A549 (cell line): ENCODE data around the gene YBX1. TPM values are rescaled to one million over a fixed set of nuclear protein-coding genes. Genes with fewer than 3 reads are reported as not detected.

Source experiments
- ATAC-seq, 2 experiments: fragments of 200-7000 bp in 1 of 2; fragments of >200 bp in 1 of 2; cut with Nextera tagmentation in 1 of 2; cut with Tn5 transposase in 1 of 2; 3 replicates each; pipeline versions ENCODE4 v1.8.0 to v1.9.1; 2018 to 2020; ENCODE audit warnings: mild to moderate bottlenecking in 1 of 2, moderate library complexity in 1 of 2
- CTCF ChIA-PET: fragments of 300-600 bp; sonication (Branson Sonifier 250); formaldehyde crosslinking; extraction: SDS; loops from one replicate; lab custom pipeline; 2021; ENCODE audit warnings: antibody characterized with exemption, inconsistent platforms; lab: Yijun Ruan, JAX
- POLR2A ChIA-PET: fragments of 350-600 bp; formaldehyde crosslinking; extraction: SDS; loops from one replicate; lab custom pipeline; 2021; ENCODE audit warnings: antibody characterized with exemption, inconsistent platforms; lab: Yijun Ruan, JAX
- DNase-seq, 2 experiments: peaks; one replicate each; pipeline versions ENCODE4 v3.0.0 to v3.0.0-alpha.2; 2011 to 2016; ENCODE audit warnings: low read depth in 1 of 2, low spot score in 1 of 2
- FAIRE-seq: peaks from 2 replicates; lab custom pipeline; 2011; peaks lifted over from hg19 to GRCh38; lab: Jason Lieb, UNC
- H3K27ac ChIP-seq, 2 experiments: fragments of >200 bp; sonication (Bioruptor Twin); formaldehyde crosslinking; 3 replicates each; pipeline ENCODE4 v1.5.1; 2016 to 2017
- H3K4me1 ChIP-seq: fragments of >200 bp; sonication (Bioruptor Twin); formaldehyde crosslinking; 3 replicates; pipeline ENCODE4 v1.6.1; 2016
- H3K4me2 ChIP-seq: fragments of >200 bp; sonication (Bioruptor Twin); formaldehyde crosslinking; 3 replicates; pipeline ENCODE4 v1.6.1; 2016
- H3K4me3 ChIP-seq: fragments of >200 bp; sonication (Bioruptor Twin); formaldehyde crosslinking; 3 replicates; pipeline ENCODE4 v1.5.1; 2016
- H3K9me3 ChIP-seq: fragments of >200 bp; sonication (Bioruptor Twin); formaldehyde crosslinking; 3 replicates; pipeline ENCODE4 v1.6.1; 2016
- BCL3 ChIP-seq: fragments of >200 bp; sonication (Bioruptor Twin); formaldehyde crosslinking; IDR thresholded peaks from 3 replicates; pipeline ENCODE4 v1.6.1; 2016
- CBX2 ChIP-seq: fragments of 200-600 bp; sonication (generic); IDR thresholded peaks from 2 replicates; pipeline ENCODE4 v1.6.1; 2016; ENCODE audit warnings: low read depth, mild to moderate bottlenecking, borderline replicate concordance
- CBX8 ChIP-seq: fragments of 200-600 bp; sonication (generic); IDR thresholded peaks from 2 replicates; pipeline ENCODE4 v1.6.1; 2016
- CEBPB ChIP-seq, 2 experiments: fragments of >200 bp in 1 of 2; sonication (Bioruptor Twin) in 1 of 2; formaldehyde crosslinking in 1 of 2; IDR thresholded peaks; 2 replicates each; pipeline ENCODE4 v1.6.1; 2012 to 2016
- CHD2 ChIP-seq: fragments of 150-350 bp; IDR thresholded peaks from 2 replicates; pipeline ENCODE4 v1.6.1; 2014; ENCODE audit warnings: low read length; ENCODE audit not compliant: partially characterized antibody
- CHD4 ChIP-seq: fragments of 200-600 bp; sonication (generic); IDR thresholded peaks from 2 replicates; pipeline ENCODE4 v1.6.1; 2016; ENCODE audit warnings: antibody characterized with exemption, mild to moderate bottlenecking, borderline replicate concordance
- CTCF ChIP-seq: fragments of >200 bp; sonication (Bioruptor Twin); formaldehyde crosslinking; IDR thresholded peaks from 3 replicates; pipeline ENCODE4 v1.5.1; 2016
- ELK1 ChIP-seq: fragments of 150-350 bp; IDR thresholded peaks from 2 replicates; pipeline ENCODE4 v1.6.1; 2014; ENCODE audit warnings: low read depth, mild to moderate bottlenecking, low read length
- FOSB ChIP-seq: fragments of 250-450 bp; sonication (Bioruptor Pico); IDR thresholded peaks from 2 replicates; pipeline ENCODE4 v1.5.0; 2020; ENCODE audit warnings: mild to moderate bottlenecking, moderate library complexity
- FOSL2 ChIP-seq, 2 experiments: fragments of 450-650 bp in 1 of 2; fragments of >200 bp in 1 of 2; sonication (Bioruptor Twin) in 1 of 2; formaldehyde crosslinking; IDR thresholded peaks; 2 replicates each; pipeline versions ENCODE4 v1.5.0 to v1.6.1; 2016 to 2020; ENCODE audit warnings: mild to moderate bottlenecking in 1 of 2, moderate library complexity in 1 of 2
- FOXS1 ChIP-seq: fragments of 250-450 bp; sonication (Bioruptor Pico); IDR thresholded peaks from 2 replicates; pipeline ENCODE4 v1.5.0; 2020; ENCODE audit warnings: mild to moderate bottlenecking, moderate library complexity
- HDAC2 ChIP-seq: fragments of 200-600 bp; sonication (generic); IDR thresholded peaks from 2 replicates; pipeline ENCODE4 v1.6.1; 2016
- HES2 ChIP-seq: fragments of >200 bp; sonication (Bioruptor Twin); formaldehyde crosslinking; IDR thresholded peaks from 2 replicates; pipeline ENCODE4 v1.6.1; 2016
- HEYL ChIP-seq: fragments of 250-450 bp; sonication (Bioruptor Pico); IDR thresholded peaks from 2 replicates; pipeline ENCODE4 v1.8.0; 2021; ENCODE audit warnings: mild to moderate bottlenecking, moderate library complexity
- HOXB13 ChIP-seq: fragments of 250-450 bp; sonication (Bioruptor Pico); IDR thresholded peaks from 2 replicates; pipeline ENCODE4 v1.5.0; 2020; ENCODE audit warnings: low read depth, mild to moderate bottlenecking, moderate library complexity
- HOXB5 ChIP-seq: fragments of 250-450 bp; sonication (Bioruptor Pico); IDR thresholded peaks from 2 replicates; pipeline ENCODE4 v1.5.0; 2020; ENCODE audit warnings: mild to moderate bottlenecking, moderate library complexity
- JUNB ChIP-seq: fragments of >200 bp; sonication (Bioruptor Twin); formaldehyde crosslinking; IDR thresholded peaks from 2 replicates; pipeline ENCODE4 v1.6.1; 2016
- MAX ChIP-seq: IDR thresholded peaks from 2 replicates; pipeline ENCODE4 v1.6.1; 2012
- NFE2L2 ChIP-seq: fragments of 150-350 bp; conservative IDR thresholded peaks from 2 replicates; pipeline ENCODE4 v1.6.1; 2014; ENCODE audit warnings: low read length
- NPAS2 ChIP-seq: fragments of 250-450 bp; sonication (Bioruptor Pico); IDR thresholded peaks from 2 replicates; pipeline ENCODE4 v1.8.0; 2022; ENCODE audit warnings: mild to moderate bottlenecking, moderate library complexity, borderline replicate concordance
- PBX3 ChIP-seq: IDR thresholded peaks from 2 replicates; pipeline ENCODE4 v1.6.1; 2012
- SREBF2 ChIP-seq: fragments of 450-650 bp; IDR thresholded peaks from 2 replicates; pipeline ENCODE4 v1.6.1; 2014; ENCODE audit warnings: mild to moderate bottlenecking, moderate library complexity
- TFCP2L1 ChIP-seq: fragments of 250-450 bp; sonication (Bioruptor Pico); IDR thresholded peaks from 2 replicates; pipeline ENCODE4 v1.5.0; 2021; ENCODE audit warnings: mild to moderate bottlenecking
- USF2 ChIP-seq: fragments of 450-650 bp; IDR thresholded peaks from 2 replicates; pipeline ENCODE4 v1.6.1; 2014; ENCODE audit warnings: antibody characterized with exemption
- WGBS: methylation state at CpG from one replicate; pipeline ENCODE4 v1.1.6; 2017; ENCODE audit errors: missing lambda C conversion rate; 5-methylcytosine and 5-hydroxymethylcytosine counted together
- polyA plus RNA-seq, 4 experiments: library from polyadenylated mRNA; depleted of rRNA in 3 of 4; stranded (reverse); fragments of >200 nt; fragmentation: RNase III in 1 of 4; extraction: RNeasy Plus Mini Kit Qiagen cat#74134 plus additional on column Dnase treatment in 1 of 4; gene quantifications; 2 replicates in 3 of 4; 3 replicates in 1 of 4; pipeline ENCODE4 v1.2.3, GENCODE V29; 2011 to 2017

The YBX1 gene
- polyA plus RNA-seq, 2 of the 4 experiments (the other 2 are of a cell fraction) = 488 to 747 TPM

GRCh38 chr1:42734201-42735035 lies 52.2 kb downstream of the YBX1 start:
- Histone ChIP-seq H3K9me3 (no peaks in the 10 kb centered on the region), H3K4me2 (no peak overlapping the region), H3K4me1 (0 out of 3 replicates have a peak, but pooled peaks cover 3% of the 10 kb centered on the region), H3K27ac (no peak overlapping the region), H3K4me3 (no peak overlapping the region)
- ChIA-PET CTCF (interaction anchor here (1.3 kb wide), 1 partner anchor 12 kb away, joined by 3 read pairs; no protein-coding TSS in a partner anchor), POLR2A (interaction anchor here (1.0 kb wide), 1 partner anchor 52 kb away, joined by 3 read pairs; the partner anchor contains the start of gene YBX1)
- DNase-seq (no peak), ATAC-seq (no peak), FAIRE-seq (no peak)
- 77% methylated on average over 7 of the region's 7 CpGs for WGBS
- TF ChIP-seq CEBPB (IDR thresholded peaks at IDR 0.05) = no peak

- POLR2A ChIA-PET = no interaction called here
- DNase-seq = no peak
- FAIRE-seq = no peak
- H3K4me1 ChIP-seq = 0 out of 3 replicates have a peak, but pooled peaks cover 3% of the 10 kb centered on the region
- no peak overlapping the region for H3K4me3 ChIP-seq
- WGBS = 78% methylated on average over 4 of the region's 11 CpGs
- H3K9me3 ChIP-seq = no peaks in the 10 kb centered on the region
- H3K4me2 ChIP-seq = no peak overlapping the region
- CTCF ChIA-PET = interaction anchor here (1.3 to 2.3 kb wide), 2 partner anchors 10 to 12 kb away, joined by 3 to 11 read pairs; no protein-coding TSS in a partner anchor
- no peak overlapping the region for H3K27ac ChIP-seq
- no peak for ATAC-seq
- no peak for TF ChIP-seq CHD2
- TF ChIP-seq TFCP2L1 (CRISPR knock-in tag) = no peak
- no peak for TF ChIP-seq CBX8
- TF ChIP-seq FOSL2 (IDR thresholded peaks at IDR 0.05) = no peak
- TF ChIP-seq FOSL2 (CRISPR knock-in tag; IDR thresholded peaks at IDR 0.05) = no peak
- TF ChIP-seq USF2 = no peak
These were observed 52.8 kb downstream of the YBX1 start for GRCh38 chr1:42735056-42735455.

GRCh38 chr1:42735477-42736105 lies 53.4 kb downstream of the YBX1 start:
- ChIA-PET CTCF (interaction anchor here (1.3 to 2.3 kb wide), 2 partner anchors 10 to 31 kb away, joined by 3 to 11 read pairs; no protein-coding TSS in a partner anchor), POLR2A (no interaction called here)
- 80% methylated on average over 3 of the region's 14 CpGs for WGBS
- FAIRE-seq (no peak), ATAC-seq (peak in 1 of 2 experiments; percentile 15; a peak in 2 of 6 replicates), DNase-seq (no peak)
- H3K27ac ChIP-seq = no peak overlapping the region
- H3K4me3 ChIP-seq = no peak overlapping the region
- H3K9me3 ChIP-seq = no peaks in the 10 kb centered on the region
- H3K4me2 ChIP-seq = no peak overlapping the region
- TF ChIP-seq FOSB (no peak), TFCP2L1 (CRISPR knock-in tag) (no peak), CTCF (no peak), NFE2L2 (no peak), JUNB (no peak), CHD4 (no peak), HOXB13 (CRISPR knock-in tag) (no peak), FOXS1 (no peak), NPAS2 (CRISPR knock-in tag) (no peak), ELK1 (no peak), SREBF2 (no peak), CBX2 (no peak), PBX3 (no peak), HEYL (CRISPR knock-in tag) (no peak), FOSL2 (IDR thresholded peaks at IDR 0.05) (no peak), FOSL2 (CRISPR knock-in tag; IDR thresholded peaks at IDR 0.05) (no peak), HDAC2 (no peak), HOXB5 (CRISPR knock-in tag) (no peak), BCL3 (no peak), HES2 (no peak), MAX (no peak)
- H3K4me1 ChIP-seq = 0 out of 3 replicates have a peak, but pooled peaks cover 3% of the 10 kb centered on the region
